ENCODE data around the gene WBP2. TPM values are rescaled to one million over a fixed set of nuclear protein-coding genes. Genes with fewer than 3 reads are reported as not detected.
"Not testable (repeated sequence)": the region's sequence is repeated elsewhere in the genome, so short reads cannot be mapped to it uniquely, and the experiment has no call there.

WBP2 gene
- total RNA-seq, 1 experiment from 2014 or later, result 25.7 TPM

GRCh38 chr17:75891605-75892555, 36.7 kb upstream of the WBP2 start:
- no peak for DNase-seq (ENCODE audit: low read depth)
- in situ Hi-C loops (cut with HindIII; ENCODE audit: low pct_unique_long_range_greater_than_20kb, low sequenced_read_pairs), result no loop called here

- no peak for DNase-seq (ENCODE audit: low read depth)
- in situ Hi-C loops (cut with HindIII; ENCODE audit: low pct_unique_long_range_greater_than_20kb, low sequenced_read_pairs), result no loop called here
Measured at GRCh38 chr17:75891022-75891604, 36.0 kb upstream of the WBP2 start.

DNA sequence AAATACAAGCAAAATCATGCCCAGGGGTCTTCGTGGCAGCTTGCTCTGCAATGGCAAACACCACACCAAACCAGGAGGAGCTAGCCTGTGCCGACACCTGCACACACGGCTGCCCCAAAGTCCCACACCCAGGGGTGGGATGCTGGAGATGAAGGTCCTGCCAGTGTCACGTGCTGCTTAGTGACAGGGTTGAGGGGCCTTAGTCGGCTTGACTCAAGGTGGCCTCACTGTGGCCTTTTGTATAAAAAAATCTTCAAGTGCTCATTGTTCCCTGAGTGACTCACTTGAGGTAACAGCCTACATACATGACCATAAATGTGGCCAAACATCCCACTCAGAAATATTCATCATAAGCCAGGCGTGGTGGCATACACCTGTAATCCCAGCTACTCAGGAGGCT, 34.3 kb upstream of the WBP2 start:
- in situ Hi-C loops (cut with HindIII; ENCODE audit: low pct_unique_long_range_greater_than_20kb, low sequenced_read_pairs), result no loop called here
- DNase-seq (ENCODE audit: low read depth), result no peak

DNA sequence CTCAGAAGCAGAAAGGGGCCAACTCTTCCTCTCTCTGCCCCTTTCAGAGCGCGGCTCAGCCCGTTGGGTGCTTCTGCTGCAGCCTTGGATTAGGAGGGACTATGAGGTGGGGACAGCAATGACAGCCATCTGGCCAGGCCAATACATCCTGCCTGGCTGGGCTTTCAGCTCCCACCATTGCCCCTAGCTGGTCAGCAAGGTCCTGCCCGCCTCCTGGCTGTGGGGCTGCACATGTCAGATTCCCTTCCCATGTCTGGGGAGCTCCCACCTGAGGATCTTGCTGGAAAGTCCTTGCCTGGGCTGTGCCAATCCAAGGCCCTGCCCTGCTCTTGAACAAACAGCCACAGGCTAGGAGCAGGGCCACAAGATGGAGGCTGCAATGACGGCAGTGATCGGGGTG, 33.3 kb upstream of the WBP2 start:
- no peak for DNase-seq (ENCODE audit: low read depth)
- in situ Hi-C loops (cut with HindIII; ENCODE audit: low pct_unique_long_range_greater_than_20kb, low sequenced_read_pairs), result no loop called here

DNA sequence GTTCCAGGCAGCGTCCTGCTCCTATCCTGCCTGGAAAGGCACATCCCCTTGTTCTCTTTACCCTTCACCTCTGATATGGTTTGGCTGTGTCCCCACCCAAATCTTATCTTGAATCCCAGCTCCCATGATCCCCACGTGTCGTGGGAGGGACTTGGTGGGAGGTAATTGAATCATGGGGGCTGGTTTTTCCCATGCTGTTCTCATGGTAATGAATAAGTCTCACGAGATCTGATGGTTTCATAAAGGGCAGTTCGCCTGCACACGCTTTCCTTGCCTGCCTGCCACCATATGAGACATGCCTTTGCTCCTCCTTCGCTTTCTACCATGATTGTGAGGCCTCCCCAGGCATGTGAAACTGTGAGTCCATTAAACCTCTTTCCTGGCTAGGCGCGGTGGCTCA, 30.7 kb upstream of the WBP2 start:
- in situ Hi-C loops (cut with HindIII; ENCODE audit: low pct_unique_long_range_greater_than_20kb, low sequenced_read_pairs); DNase-seq (ENCODE audit: low read depth): not testable (repeated sequence)

GRCh38 chr17:75885431-75885830, 30.3 kb upstream of the WBP2 start:
- DNase-seq (ENCODE audit: low read depth), result no peak
- in situ Hi-C loops (cut with HindIII; ENCODE audit: low pct_unique_long_range_greater_than_20kb, low sequenced_read_pairs), result no loop called here

GRCh38 chr17:75881678-75882454, 26.7 kb upstream of the WBP2 start:
- no peak for DNase-seq (ENCODE audit: low read depth)

DNA sequence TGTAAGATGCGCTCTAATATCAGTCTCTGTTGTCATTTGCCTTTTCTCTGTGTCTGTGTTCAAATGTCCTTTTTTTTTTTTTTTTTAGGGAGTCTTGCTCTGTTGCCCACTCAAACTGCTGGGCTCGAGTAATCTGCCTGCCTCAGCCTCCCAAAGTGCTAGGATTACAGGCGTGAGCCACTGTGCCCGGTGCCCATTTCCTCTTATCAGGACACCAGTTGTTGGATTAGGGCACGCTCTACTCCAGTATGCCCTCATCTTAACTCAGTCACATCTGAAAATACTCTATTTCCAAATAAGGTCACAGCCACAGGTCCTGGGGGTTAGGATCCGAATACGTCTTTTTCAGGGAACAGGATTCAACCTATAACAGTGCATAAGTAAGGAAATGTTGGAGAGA, 25.1 kb upstream of the WBP2 start:
- in situ Hi-C loops (cut with HindIII; ENCODE audit: low pct_unique_long_range_greater_than_20kb, low sequenced_read_pairs), result no loop called here
- DNase-seq (ENCODE audit: low read depth), result no peak

More at GRCh38 chr17:75881678-75882454, 26.7 kb upstream of the WBP2 start:
- in situ Hi-C loops (cut with HindIII; ENCODE audit: low pct_unique_long_range_greater_than_20kb, low sequenced_read_pairs), result no loop called here

DNA sequence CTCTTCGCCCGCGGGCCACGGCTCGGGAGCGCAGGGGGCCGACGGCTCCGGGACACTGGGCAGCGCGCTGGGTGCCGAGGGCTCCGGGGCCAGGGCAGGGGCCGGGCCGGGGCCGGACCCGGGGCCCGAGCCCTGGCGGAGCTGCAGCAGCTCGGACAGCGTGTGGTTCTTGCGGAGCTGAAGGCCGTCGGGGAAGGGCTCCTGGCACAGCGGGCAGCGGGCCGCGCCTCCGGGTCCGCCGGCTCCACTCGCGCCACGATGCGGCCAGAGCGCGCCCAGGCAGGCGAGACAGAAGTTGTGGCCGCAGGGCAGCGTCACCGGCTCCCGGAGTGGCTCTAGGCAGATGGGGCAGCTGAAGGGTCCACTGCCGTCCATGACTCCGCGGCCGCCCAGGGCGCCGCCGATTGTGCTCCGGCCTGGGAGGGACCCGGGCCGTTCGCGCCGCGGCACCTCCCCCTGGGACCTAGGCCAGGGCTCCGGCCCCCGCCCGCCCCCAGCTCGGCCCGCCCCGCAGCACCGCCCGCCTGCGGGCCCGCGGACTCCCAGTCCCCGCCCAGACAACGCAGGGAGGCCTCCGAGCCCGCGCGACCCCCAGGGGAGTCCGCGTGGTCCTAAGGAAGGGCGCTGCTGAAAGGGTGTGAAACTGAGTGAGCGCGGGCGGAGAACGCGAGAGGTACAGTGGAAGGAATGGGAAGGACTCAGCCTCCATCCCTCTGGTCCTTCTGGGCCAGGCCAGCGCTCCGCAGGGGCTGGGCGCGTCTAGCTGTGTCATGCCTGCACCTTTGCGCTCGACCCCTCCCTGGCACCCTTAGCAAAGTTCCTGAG, 23.3 kb upstream of the WBP2 start, which contains the start of gene TRIM47:
TRIM47 (minus strand) TSS at position 408 of the 825 bp plus-strand sequence; CDS start at position 375, 33 bp downstream.
- peak; percentile 75 for DNase-seq (ENCODE audit: low read depth)
- in situ Hi-C loops (cut with HindIII; ENCODE audit: low pct_unique_long_range_greater_than_20kb, low sequenced_read_pairs), result no loop called here

DNA sequence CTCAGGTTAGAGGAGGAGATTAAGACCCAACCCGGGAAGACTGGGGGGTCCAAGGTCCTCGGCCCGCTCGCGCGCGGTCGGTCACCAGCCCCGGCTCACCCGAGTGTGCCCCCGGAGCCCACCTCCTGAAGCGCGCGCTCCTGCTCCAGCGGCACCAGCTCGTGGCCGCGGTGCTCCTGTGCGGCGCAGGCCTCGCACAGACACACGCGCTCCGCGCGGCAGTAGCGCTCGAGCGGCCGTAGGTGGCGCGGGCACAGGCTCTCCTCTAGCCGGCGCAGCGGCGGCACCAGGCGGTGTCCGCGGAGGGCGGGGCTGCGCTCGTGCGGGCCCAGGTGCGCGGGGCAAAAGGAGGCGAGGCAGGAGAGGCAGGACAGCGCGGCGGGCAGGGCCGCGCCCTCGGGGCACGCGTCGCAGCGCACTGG, 22.6 kb upstream of the WBP2 start:
- in situ Hi-C loops (cut with HindIII; ENCODE audit: low pct_unique_long_range_greater_than_20kb, low sequenced_read_pairs), result no loop called here
- DNase-seq (ENCODE audit: low read depth), result peak; percentile 82

DNA sequence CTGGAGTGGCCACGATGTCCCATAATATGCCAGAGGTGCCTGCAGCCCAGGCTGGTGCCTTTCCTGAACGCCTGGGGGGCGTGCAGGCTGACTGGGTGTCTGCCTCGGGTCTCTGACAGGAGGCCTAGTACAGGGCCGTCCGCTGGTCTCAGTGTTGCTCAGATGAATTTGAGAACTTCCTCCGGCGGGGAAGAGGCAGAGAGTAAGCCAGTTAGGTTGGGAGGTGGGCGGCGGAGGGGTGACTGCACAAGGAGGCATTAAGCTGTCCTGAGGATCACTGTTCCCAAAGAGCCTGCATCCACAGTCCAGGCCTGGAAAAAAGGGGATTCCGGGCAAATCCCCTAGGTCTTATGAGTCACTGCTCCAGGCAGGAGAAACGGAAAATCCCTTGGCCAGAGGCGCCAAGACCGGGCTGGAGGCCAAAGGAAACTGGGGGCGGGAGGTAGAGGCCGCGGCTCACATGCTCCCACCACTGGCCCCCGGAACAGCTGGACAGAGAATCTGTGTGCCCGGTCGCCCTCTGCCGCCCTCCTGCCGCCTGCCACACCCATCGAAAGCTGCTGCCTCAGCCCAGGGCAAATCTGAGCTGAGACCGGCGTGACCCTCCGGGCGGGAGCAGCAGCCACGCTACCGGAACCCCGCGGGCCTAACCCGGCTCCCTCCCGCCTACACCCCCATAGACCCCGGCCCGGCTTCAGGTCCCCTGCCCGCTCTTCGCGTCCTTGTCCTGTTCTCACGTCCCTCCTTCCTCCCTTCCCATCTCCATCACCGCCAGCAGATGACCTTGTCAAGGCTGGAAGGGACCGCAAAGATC, 22.0 kb upstream of the WBP2 start:
- in situ Hi-C loops (cut with HindIII; ENCODE audit: low pct_unique_long_range_greater_than_20kb, low sequenced_read_pairs), result no loop called here
- peak; percentile 98 for DNase-seq (ENCODE audit: low read depth)

GRCh38 chr17:75876190-75876937, 21.2 kb upstream of the WBP2 start:
- DNase-seq (ENCODE audit: low read depth), result peak; percentile 89
- in situ Hi-C loops (cut with HindIII; ENCODE audit: low pct_unique_long_range_greater_than_20kb, low sequenced_read_pairs), result no loop called here

GRCh38 chr17:75875940-75876189, 20.7 kb upstream of the WBP2 start:
- in situ Hi-C loops (cut with HindIII; ENCODE audit: low pct_unique_long_range_greater_than_20kb, low sequenced_read_pairs), result no loop called here
- no peak for DNase-seq (ENCODE audit: low read depth)

DNA sequence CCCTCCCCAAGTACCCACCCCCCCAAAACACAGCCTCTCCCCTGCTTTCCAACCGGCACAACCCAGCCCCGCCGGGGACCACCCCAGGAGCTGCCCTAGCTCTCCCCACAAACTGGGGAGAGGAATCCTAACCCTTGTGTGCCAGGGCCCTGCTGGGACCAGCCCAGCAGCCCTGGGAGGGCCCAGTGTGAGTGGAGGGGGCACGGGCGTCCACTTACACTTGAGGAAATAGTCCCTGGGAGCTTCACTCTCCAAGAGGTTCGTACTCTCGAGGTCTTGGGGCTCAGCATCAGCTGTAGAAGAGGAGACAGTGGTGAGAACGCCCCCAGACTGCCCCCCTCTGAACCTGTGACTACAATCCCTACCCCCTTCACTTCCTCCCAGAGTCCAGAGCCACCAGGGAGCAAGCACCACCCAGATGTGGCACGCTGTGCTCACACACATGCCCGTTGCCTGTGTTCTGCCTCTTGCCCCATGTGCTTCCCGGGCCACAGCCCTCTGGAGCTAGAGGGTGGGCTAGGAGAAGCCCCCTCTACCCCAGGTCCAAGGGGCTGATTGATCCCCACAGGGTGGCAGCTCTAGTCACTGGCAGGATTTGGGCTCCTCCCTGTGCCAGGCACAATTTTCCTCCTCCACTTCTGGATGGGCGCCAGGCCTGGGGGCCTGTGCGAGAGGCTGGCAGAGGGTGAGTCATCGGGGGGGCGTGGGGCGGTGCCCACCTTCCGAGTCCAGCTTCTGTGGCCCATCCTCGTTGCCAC, 20.2 kb upstream of the WBP2 start:
- no peak for DNase-seq (ENCODE audit: low read depth)
- in situ Hi-C loops (cut with HindIII; ENCODE audit: low pct_unique_long_range_greater_than_20kb, low sequenced_read_pairs), result no loop called here

GRCh38 chr17:75874323-75875181, 19.4 kb upstream of the WBP2 start:
- in situ Hi-C loops (cut with HindIII; ENCODE audit: low pct_unique_long_range_greater_than_20kb, low sequenced_read_pairs), result no loop called here
- DNase-seq (ENCODE audit: low read depth), result no peak
